ENCODE data around the gene WDR27. TPM values are rescaled to one million over a fixed set of nuclear protein-coding genes. Genes with fewer than 3 reads are reported as not detected.
"Not testable (repeated sequence)": the region's sequence is repeated elsewhere in the genome, so short reads cannot be mapped to it uniquely, and the experiment has no call there.

WDR27 gene
- total and polyA plus RNA-seq, 2 experiments from 2014 or later: 54.4 to 83.0 TPM

- H3K9me3 ChIP-seq (ENCODE audit: low read depth): no peaks in the 10 kb centered on the region
- H3K27ac ChIP-seq: no peak overlapping the region
- no peaks in the 10 kb centered on the region for H3K36me3 ChIP-seq
These were observed 97.8 kb downstream of the WDR27 start for GRCh38 chr6:169604076-169604475.

GRCh38 chr6:169601129-169601528, 100.7 kb downstream of the WDR27 start:
- H3K27ac ChIP-seq; DNase-seq (ENCODE audit: low read depth in 1 of 2, low spot score in 1 of 2); H3K36me3 ChIP-seq; H3K4me1 ChIP-seq (ENCODE audit: low read depth); H3K4me3 ChIP-seq; H3K27me3 ChIP-seq; H3K9me3 ChIP-seq (ENCODE audit: low read depth): not testable (repeated sequence)

More at GRCh38 chr6:169604076-169604475, 97.8 kb downstream of the WDR27 start:
- no peak for DNase-seq (ENCODE audit: low read depth in 1 of 2, low spot score in 1 of 2)
- Histone ChIP-seq H3K4me3 (no peak overlapping the region), H3K4me1 (ENCODE audit: low read depth) (no peaks in the 10 kb centered on the region), H3K27me3 (no peaks in the 10 kb centered on the region)
- TF ChIP-seq CTCF (IDR thresholded peaks at IDR 0.05; ENCODE audit: low read depth, low read length): no peak

DNA sequence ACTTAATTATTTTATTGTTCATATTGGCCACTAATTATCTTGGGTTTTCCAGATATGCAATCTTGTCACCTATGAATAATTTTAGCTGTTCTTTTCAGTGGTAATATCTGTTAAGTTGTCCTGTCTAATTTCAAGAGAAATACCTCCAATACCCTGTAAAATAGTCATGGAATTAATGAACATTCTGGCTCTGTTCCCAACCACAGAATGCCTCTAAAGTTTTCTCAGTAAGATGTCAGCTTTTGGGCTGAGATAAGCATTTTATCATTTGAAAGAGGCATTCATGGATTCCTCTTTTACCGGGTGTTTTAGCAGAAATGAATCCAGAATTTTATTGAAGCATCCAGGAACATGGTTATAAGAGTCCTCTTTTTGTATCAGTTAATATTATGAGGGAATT, 109.3 kb downstream of the WDR27 start:
- Histone ChIP-seq H3K27me3 (no peaks in the 10 kb centered on the region), H3K4me1 (ENCODE audit: low read depth) (no peaks in the 10 kb centered on the region), H3K36me3 (peaks cover 3% of the 10 kb centered on the region), H3K4me3 (no peak overlapping the region), H3K27ac (no peak overlapping the region), H3K9me3 (ENCODE audit: low read depth) (no peaks in the 10 kb centered on the region)
- TF ChIP-seq CTCF (IDR thresholded peaks at IDR 0.05; ENCODE audit: low read depth, low read length): no peak
- DNase-seq (ENCODE audit: low read depth in 1 of 2, low spot score in 1 of 2): peak in 1 of 2 donors; percentile 81

GRCh38 chr6:169591616-169592015, 110.2 kb downstream of the WDR27 start:
- no peak for DNase-seq (ENCODE audit: low read depth in 1 of 2, low spot score in 1 of 2)

GRCh38 chr6:169590376-169590939, 111.4 kb downstream of the WDR27 start:
- H3K9me3 ChIP-seq (ENCODE audit: low read depth): no peaks in the 10 kb centered on the region
- no peak for TF ChIP-seq CTCF (IDR thresholded peaks at IDR 0.05; ENCODE audit: low read depth, low read length)
- H3K27me3 ChIP-seq: no peaks in the 10 kb centered on the region
- no peak overlapping the region for H3K27ac ChIP-seq
- DNase-seq (ENCODE audit: low read depth in 1 of 2, low spot score in 1 of 2): no peak
- H3K4me1 ChIP-seq (ENCODE audit: low read depth): no peaks in the 10 kb centered on the region
- no peaks in the 10 kb centered on the region for H3K36me3 ChIP-seq
- no peak overlapping the region for H3K4me3 ChIP-seq

More at GRCh38 chr6:169591616-169592015, 110.2 kb downstream of the WDR27 start:
- no peak for TF ChIP-seq CTCF (IDR thresholded peaks at IDR 0.05; ENCODE audit: low read depth, low read length)
- Histone ChIP-seq H3K27ac (no peak overlapping the region), H3K4me1 (ENCODE audit: low read depth) (no peaks in the 10 kb centered on the region), H3K4me3 (no peak overlapping the region), H3K36me3 (no peaks in the 10 kb centered on the region), H3K27me3 (no peaks in the 10 kb centered on the region), H3K9me3 (ENCODE audit: low read depth) (no peaks in the 10 kb centered on the region)

- no peak overlapping the region for H3K27ac ChIP-seq
- H3K9me3 ChIP-seq (ENCODE audit: low read depth): no peaks in the 10 kb centered on the region
- no peak for DNase-seq (ENCODE audit: low read depth in 1 of 2, low spot score in 1 of 2)
These were observed 112.1 kb downstream of the WDR27 start for GRCh38 chr6:169589699-169590257.

More at GRCh38 chr6:169589699-169590257, 112.1 kb downstream of the WDR27 start:
- Histone ChIP-seq H3K36me3 (no peaks in the 10 kb centered on the region), H3K27me3 (no peaks in the 10 kb centered on the region), H3K4me1 (ENCODE audit: low read depth) (no peaks in the 10 kb centered on the region), H3K4me3 (no peak overlapping the region)
- TF ChIP-seq CTCF (IDR thresholded peaks at IDR 0.05; ENCODE audit: low read depth, low read length): no peak
